Neutrophil (primary cell): ENCODE data around the gene MYDGF.

Source experiments
- H3K27ac ChIP-seq: fragments of 200-600 bp; sonication (generic); 2 replicates; pipeline ENCODE4 v1.5.1; 2016; ENCODE audit warnings: mild to moderate bottlenecking, moderate library complexity
- H3K27me3 ChIP-seq: fragments of 200-600 bp; sonication (generic); 2 replicates; pipeline ENCODE4 v1.6.0; 2016; ENCODE audit warnings: mild to moderate bottlenecking
- H3K36me3 ChIP-seq: fragments of 200-600 bp; sonication (generic); 2 replicates; pipeline ENCODE4 v1.5.1; 2017
- H3K4me1 ChIP-seq, 2 experiments: fragments of 200-600 bp in 1 of 2; sonication (generic) in 1 of 2; 1 replicate in 1 of 2; 2 replicates in 1 of 2; pipeline versions ENCODE4 v1.5.1 to v1.6.1; 2013 to 2016; ENCODE audit warnings: low read depth in 1 of 2, low read length in 1 of 2, mild to moderate bottlenecking in 1 of 2, moderate library complexity in 1 of 2; ENCODE audit not compliant: control insufficient read depth in 1 of 2, insufficient read depth in 1 of 2
- H3K4me3 ChIP-seq, 2 experiments: fragments of 200-600 bp in 1 of 2; sonication (generic) in 1 of 2; 1 replicate in 1 of 2; 2 replicates in 1 of 2; pipeline ENCODE4 v1.5.1; 2013 to 2016; ENCODE audit warnings: low read depth in 1 of 2, low read length in 1 of 2, mild to moderate bottlenecking in 1 of 2, moderate library complexity in 1 of 2
- H3K9me3 ChIP-seq: fragments of 200-600 bp; sonication (generic); 2 replicates; pipeline ENCODE4 v1.5.1; 2016
- TF ChIP-seq, protein P1 (sequence below): fragments of 200-600 bp; sonication (generic); IDR thresholded peaks from 2 replicates; pipeline ENCODE4 v1.5.1; 2016; ENCODE audit warnings: antibody characterized with exemption

MYDGF gene

DNA sequence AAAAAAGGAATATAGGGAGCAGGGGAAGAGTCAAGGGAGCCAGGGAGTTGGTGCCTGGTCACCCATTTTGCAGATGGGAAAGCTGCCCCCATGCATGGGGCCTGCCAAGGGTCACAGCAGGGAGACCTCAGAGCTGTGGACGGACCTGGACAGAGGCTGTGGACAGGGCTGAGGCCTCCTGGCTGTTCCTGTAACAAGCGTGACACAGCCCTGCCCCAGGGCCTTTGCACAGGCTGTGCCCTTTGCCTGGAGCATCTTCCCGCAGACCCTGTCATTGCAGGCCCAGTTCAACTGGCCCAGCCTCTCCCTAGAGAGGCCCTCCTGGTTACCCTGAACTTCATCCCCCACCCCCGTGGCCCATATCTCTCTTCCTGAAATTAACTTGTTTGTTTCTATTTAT, 24.4 kb downstream of the MYDGF start:
- H3K4me3 ChIP-seq: no peak overlapping the region
- TF ChIP-seq, protein P1, sequence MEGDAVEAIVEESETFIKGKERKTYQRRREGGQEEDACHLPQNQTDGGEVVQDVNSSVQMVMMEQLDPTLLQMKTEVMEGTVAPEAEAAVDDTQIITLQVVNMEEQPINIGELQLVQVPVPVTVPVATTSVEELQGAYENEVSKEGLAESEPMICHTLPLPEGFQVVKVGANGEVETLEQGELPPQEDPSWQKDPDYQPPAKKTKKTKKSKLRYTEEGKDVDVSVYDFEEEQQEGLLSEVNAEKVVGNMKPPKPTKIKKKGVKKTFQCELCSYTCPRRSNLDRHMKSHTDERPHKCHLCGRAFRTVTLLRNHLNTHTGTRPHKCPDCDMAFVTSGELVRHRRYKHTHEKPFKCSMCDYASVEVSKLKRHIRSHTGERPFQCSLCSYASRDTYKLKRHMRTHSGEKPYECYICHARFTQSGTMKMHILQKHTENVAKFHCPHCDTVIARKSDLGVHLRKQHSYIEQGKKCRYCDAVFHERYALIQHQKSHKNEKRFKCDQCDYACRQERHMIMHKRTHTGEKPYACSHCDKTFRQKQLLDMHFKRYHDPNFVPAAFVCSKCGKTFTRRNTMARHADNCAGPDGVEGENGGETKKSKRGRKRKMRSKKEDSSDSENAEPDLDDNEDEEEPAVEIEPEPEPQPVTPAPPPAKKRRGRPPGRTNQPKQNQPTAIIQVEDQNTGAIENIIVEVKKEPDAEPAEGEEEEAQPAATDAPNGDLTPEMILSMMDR: no peak
- no peaks in the 10 kb centered on the region for H3K36me3 ChIP-seq
- H3K27me3 ChIP-seq: no peaks in the 10 kb centered on the region
- no peaks in the 10 kb centered on the region for H3K9me3 ChIP-seq
- H3K4me1 ChIP-seq: no peaks in the 10 kb centered on the region
- H3K27ac ChIP-seq: no peak overlapping the region

- no peaks in the 10 kb centered on the region for H3K36me3 ChIP-seq
- TF ChIP-seq, protein P1: no peak
- H3K27me3 ChIP-seq: no peaks in the 10 kb centered on the region
- peaks cover 15 to 19% of the 10 kb centered on the region in 2 experiments for H3K4me1 ChIP-seq
- no peak overlapping the region for H3K27ac ChIP-seq
- no peak overlapping the region for H3K4me3 ChIP-seq
- no peaks in the 10 kb centered on the region for H3K9me3 ChIP-seq
Observed at GRCh38 chr19:4642625-4643024, 27.5 kb downstream of the MYDGF start.

GRCh38 chr19:4641132-4641531, 29.0 kb downstream of the MYDGF start:
- no peak overlapping the region for H3K27ac ChIP-seq
- H3K9me3 ChIP-seq: no peaks in the 10 kb centered on the region
- H3K4me1 ChIP-seq: peaks cover 20 to 28% of the 10 kb centered on the region in 2 experiments
- peaks cover under 1% of the 10 kb centered on the region for H3K27me3 ChIP-seq
- TF ChIP-seq, protein P1: no peak
- no peaks in the 10 kb centered on the region for H3K36me3 ChIP-seq
- no peak overlapping the region for H3K4me3 ChIP-seq

GRCh38 chr19:4640247-4641000, 29.7 kb downstream of the MYDGF start:
- Histone ChIP-seq H3K4me3 (peak overlapping the region; percentile 69 to 71), H3K9me3 (no peaks in the 10 kb centered on the region), H3K4me1 (peaks cover 26 to 28% of the 10 kb centered on the region in 2 experiments), H3K36me3 (no peaks in the 10 kb centered on the region), H3K27me3 (peaks cover 8% of the 10 kb centered on the region), H3K27ac (no peak overlapping the region)
- TF ChIP-seq, protein P1: no peak

DNA sequence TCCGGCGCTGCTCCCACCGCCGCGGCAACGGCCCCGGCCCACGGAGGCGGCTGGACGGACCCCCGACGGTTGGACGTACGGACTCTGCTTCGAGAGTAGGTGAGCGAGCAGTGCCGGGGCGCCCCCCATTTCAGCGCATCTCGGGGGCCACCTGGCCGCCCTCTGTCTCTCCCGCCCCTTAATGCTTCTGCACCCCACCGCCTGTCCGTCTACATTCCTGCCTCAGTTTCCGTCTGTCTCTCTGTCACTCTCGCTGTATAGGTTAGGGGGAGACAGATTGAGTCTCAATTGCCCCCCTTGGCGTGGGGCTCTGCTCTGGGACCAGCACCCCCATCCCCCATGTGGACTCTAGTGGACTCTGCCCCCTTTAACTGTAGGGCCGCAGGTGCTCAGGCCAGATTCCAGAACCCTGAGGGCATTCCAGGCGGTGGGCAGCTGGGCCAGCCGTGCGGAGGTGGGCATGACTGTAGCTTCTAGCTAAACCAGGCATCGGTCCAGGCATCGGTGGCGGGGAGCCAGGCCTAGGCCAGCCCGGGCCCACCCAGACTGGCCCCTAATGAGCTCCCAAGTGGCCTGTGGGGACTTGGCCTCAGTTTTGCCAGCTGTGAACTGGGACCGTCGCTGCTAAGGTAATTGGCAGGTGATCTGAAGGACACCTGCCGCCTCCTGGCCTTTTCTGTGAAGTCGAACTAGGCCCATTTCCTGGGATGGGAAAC, 30.5 kb downstream of the MYDGF start:
- Histone ChIP-seq H3K27me3 (peaks cover 14% of the 10 kb centered on the region), H3K9me3 (no peaks in the 10 kb centered on the region), H3K27ac (peak overlapping the region; percentile 85), H3K36me3 (no peaks in the 10 kb centered on the region), H3K4me1 (peaks cover 26 to 28% of the 10 kb centered on the region in 2 experiments), H3K4me3 (peak overlapping the region; percentile 69 to 71)
- TF ChIP-seq, protein P1: no peak
